Measurements from ENCODE around the gene CDH6. TPM values are rescaled to one million over a fixed set of nuclear protein-coding genes. Genes with fewer than 3 reads are reported as not detected.
A peak's percentile ranks its signal among the peaks of the same experiment; 100 is the strongest.

CDH6 gene
- polyA plus RNA-seq, 1 donor: 89.6 TPM

- DNase-seq: no peak
Measured at GRCh38 chr5:31194892-31195555, 1.5 kb downstream of the CDH6 start.

GRCh38 chr5:31196309-31196708, 2.8 kb downstream of the CDH6 start:
- no peak for DNase-seq

- no peak for DNase-seq
Measured at GRCh38 chr5:31197183-31197582, 3.7 kb downstream of the CDH6 start.

- no peak for DNase-seq
Measured at GRCh38 chr5:31204958-31205357, 11.5 kb downstream of the CDH6 start.

GRCh38 chr5:31208043-31208442, 14.6 kb downstream of the CDH6 start:
- no peak for DNase-seq

- no peak for DNase-seq
Measured at GRCh38 chr5:31209334-31209733, 15.8 kb downstream of the CDH6 start.

- DNase-seq: no peak
Measured at GRCh38 chr5:31211098-31211497, 17.6 kb downstream of the CDH6 start.

- no peak for DNase-seq
Measured at GRCh38 chr5:31213257-31213656, 19.8 kb downstream of the CDH6 start.

GRCh38 chr5:31213705-31214121, 20.2 kb downstream of the CDH6 start:
- no peak for DNase-seq

GRCh38 chr5:31214229-31214628, 20.7 kb downstream of the CDH6 start:
- no peak for DNase-seq

- DNase-seq: no peak
Measured at GRCh38 chr5:31215236-31215635, 21.8 kb downstream of the CDH6 start.

- no peak for DNase-seq
Measured at GRCh38 chr5:31217446-31217845, 24.0 kb downstream of the CDH6 start.

- no peak for DNase-seq
Measured at GRCh38 chr5:31218978-31219377, 25.5 kb downstream of the CDH6 start.

- no peak for DNase-seq
Measured at GRCh38 chr5:31221001-31221400, 27.5 kb downstream of the CDH6 start.

GRCh38 chr5:31225118-31225517, 31.6 kb downstream of the CDH6 start:
- DNase-seq: no peak

- no peak for DNase-seq
Measured at GRCh38 chr5:31225613-31226012, 32.1 kb downstream of the CDH6 start.

- no peak for DNase-seq
Measured at GRCh38 chr5:31226651-31227050, 33.2 kb downstream of the CDH6 start.

- no peak for DNase-seq
Measured at GRCh38 chr5:31229266-31229665, 35.8 kb downstream of the CDH6 start.

GRCh38 chr5:31231177-31231838, 37.8 kb downstream of the CDH6 start:
- no peak for DNase-seq

- peak; percentile 57 for DNase-seq
Measured at GRCh38 chr5:31232273-31232888, 38.9 kb downstream of the CDH6 start.

- peak; percentile 44 for DNase-seq
Measured at GRCh38 chr5:31235381-31235780, 41.9 kb downstream of the CDH6 start.

GRCh38 chr5:31236339-31236738, 42.9 kb downstream of the CDH6 start:
- DNase-seq: no peak

GRCh38 chr5:31237174-31237573, 43.7 kb downstream of the CDH6 start:
- no peak for DNase-seq

GRCh38 chr5:31238497-31238896, 45.0 kb downstream of the CDH6 start:
- DNase-seq: no peak
